PC-3 (cell line): Measurements from ENCODE around the gene SLC41A3. TPM values are rescaled to one million over a fixed set of nuclear protein-coding genes. Genes with fewer than 3 reads are reported as not detected.
A peak's percentile ranks its signal among the peaks of the same experiment; 100 is the strongest.

Source experiments
- ATAC-seq: fragments of 200-7000 bp; cut with Tn5 transposase; 2 replicates; pipeline ENCODE4 v1.9.1; 2020; ENCODE audit warnings: mild to moderate bottlenecking, moderate library complexity
- BruUV-seq: library from RNA; stranded (reverse); fragments of 400-500 nt; replicated peaks from 2 replicates; lab custom pipeline; 2021; lab: Mats Ljungman, UMichigan
- CTCF ChIA-PET: fragments of 300-600 bp; sonication (Branson Sonifier 250); formaldehyde crosslinking; loops from one replicate; lab custom pipeline; 2022; ENCODE audit warnings: antibody characterized with exemption; lab: Charles Lee
- POLR2A ChIA-PET: fragments of 300-600 bp; sonication (Branson Sonifier 250); formaldehyde crosslinking; loops from one replicate; lab custom pipeline; 2022; ENCODE audit warnings: antibody characterized with exemption; ENCODE audit not compliant: unreplicated experiment; lab: Charles Lee
- DNase-seq: peaks from one replicate; pipeline ENCODE4 v3.0.0-alpha.2; 2015
- H2AFZ ChIP-seq: fragments of 300-600 bp; sonication (generic); 2 replicates; pipeline ENCODE4 v1.6.0; 2016; ENCODE audit warnings: antibody characterized with exemption, low read length
- H3F3A ChIP-seq: fragments of 300-600 bp; sonication (generic); one replicate; pipeline ENCODE4 v1.6.0; 2017; ENCODE audit warnings: antibody characterized with exemption, low read length, control low read depth, mild to moderate bottlenecking; ENCODE audit not compliant: unreplicated experiment
- H3K27ac ChIP-seq: fragments of 300-600 bp; sonication (generic); 2 replicates; pipeline ENCODE4 v1.5.1; 2016; ENCODE audit warnings: mild to moderate bottlenecking, low read length
- H3K27me3 ChIP-seq: fragments of 300-600 bp; sonication (generic); 2 replicates; pipeline ENCODE4 v1.6.1; 2016; ENCODE audit warnings: low read length, mixed read lengths
- H3K36me3 ChIP-seq: fragments of 300-600 bp; sonication (generic); 2 replicates; pipeline ENCODE4 v1.6.1; 2016; ENCODE audit warnings: low read depth, mixed run types, low read length, mixed read lengths
- H3K4me1 ChIP-seq: fragments of 300-600 bp; sonication (generic); 2 replicates; pipeline ENCODE4 v1.5.1; 2016; ENCODE audit warnings: low read length; ENCODE audit not compliant: insufficient read depth
- H3K4me2 ChIP-seq: fragments of 300-600 bp; sonication (generic); 2 replicates; pipeline ENCODE4 v1.6.0; 2016; ENCODE audit warnings: low read length
- H3K4me3 ChIP-seq: fragments of 300-600 bp; sonication (generic); 2 replicates; pipeline ENCODE4 v1.5.1; 2016; ENCODE audit warnings: mild to moderate bottlenecking, low read length, mixed read lengths
- H3K79me2 ChIP-seq: fragments of 300-600 bp; sonication (generic); 2 replicates; pipeline ENCODE4 v1.6.1; 2017; ENCODE audit warnings: low read length, mixed read lengths
- H3K9ac ChIP-seq: fragments of 300-600 bp; sonication (generic); 2 replicates; pipeline ENCODE4 v1.6.0; 2016; ENCODE audit warnings: mild to moderate bottlenecking, low read length
- H3K9me2 ChIP-seq: fragments of 300-600 bp; sonication (generic); replicated peaks from 2 replicates; pipeline ENCODE4 v1.6.1; 2016; ENCODE audit warnings: mixed run types, low read length, mixed read lengths
- H3K9me3 ChIP-seq: fragments of 300-600 bp; sonication (generic); 2 replicates; pipeline ENCODE4 v1.6.1; 2016; ENCODE audit warnings: low read length, mixed read lengths
- H4K20me1 ChIP-seq: fragments of 300-600 bp; sonication (generic); 2 replicates; pipeline ENCODE4 v1.6.1; 2016; ENCODE audit warnings: low read length, mixed read lengths
- EZH2 ChIP-seq: fragments of 300-600 bp; sonication (generic); IDR thresholded peaks from one replicate; pipeline ENCODE4 v1.6.1; 2017; ENCODE audit warnings: antibody characterized with exemption, mild to moderate bottlenecking, low read length; ENCODE audit not compliant: unreplicated experiment
- EZH2phosphoT487 ChIP-seq: fragments of 300-600 bp; sonication (generic); IDR thresholded peaks from 2 replicates; pipeline ENCODE4 v1.6.1; 2018; ENCODE audit warnings: mild to moderate bottlenecking, antibody characterized with exemption, low read length, borderline replicate concordance
- intact Hi-C: fragments of 100-400 bp; cut with micrococcal nuclease; formaldehyde crosslinking; loops from 2 replicates; pipeline ENCODE4 v1.9.0; 2023
- total RNA-seq: library from RNA; depleted of rRNA; stranded (reverse); fragments of >200 nt; gene quantifications from 2 replicates; pipeline ENCODE4 v1.2.3, GENCODE V29; 2014
- TF ChIP-seq, protein P1 (sequence below): fragments of 300-600 bp; sonication (generic); conservative IDR thresholded peaks from 2 replicates; pipeline ENCODE4 v1.5.1; 2017; ENCODE audit warnings: antibody characterized with exemption, low read depth, mild to moderate bottlenecking, low read length

SLC41A3 gene
- total RNA-seq, 1 experiment from 2014 or later: 29.8 TPM

GRCh38 chr3:126036056-126036549, 47.8 kb downstream of the SLC41A3 start:
- H3F3A ChIP-seq: no peaks in the 10 kb centered on the region
- H3K9me3 ChIP-seq: no peaks in the 10 kb centered on the region
- H3K27me3 ChIP-seq: no peaks in the 10 kb centered on the region
- no peaks in the 10 kb centered on the region for H3K4me1 ChIP-seq
- no peaks in the 10 kb centered on the region for H3K36me3 ChIP-seq
- TF ChIP-seq EZH2 (no peak), EZH2phosphoT487 (no peak)
- TF ChIP-seq, protein P1, sequence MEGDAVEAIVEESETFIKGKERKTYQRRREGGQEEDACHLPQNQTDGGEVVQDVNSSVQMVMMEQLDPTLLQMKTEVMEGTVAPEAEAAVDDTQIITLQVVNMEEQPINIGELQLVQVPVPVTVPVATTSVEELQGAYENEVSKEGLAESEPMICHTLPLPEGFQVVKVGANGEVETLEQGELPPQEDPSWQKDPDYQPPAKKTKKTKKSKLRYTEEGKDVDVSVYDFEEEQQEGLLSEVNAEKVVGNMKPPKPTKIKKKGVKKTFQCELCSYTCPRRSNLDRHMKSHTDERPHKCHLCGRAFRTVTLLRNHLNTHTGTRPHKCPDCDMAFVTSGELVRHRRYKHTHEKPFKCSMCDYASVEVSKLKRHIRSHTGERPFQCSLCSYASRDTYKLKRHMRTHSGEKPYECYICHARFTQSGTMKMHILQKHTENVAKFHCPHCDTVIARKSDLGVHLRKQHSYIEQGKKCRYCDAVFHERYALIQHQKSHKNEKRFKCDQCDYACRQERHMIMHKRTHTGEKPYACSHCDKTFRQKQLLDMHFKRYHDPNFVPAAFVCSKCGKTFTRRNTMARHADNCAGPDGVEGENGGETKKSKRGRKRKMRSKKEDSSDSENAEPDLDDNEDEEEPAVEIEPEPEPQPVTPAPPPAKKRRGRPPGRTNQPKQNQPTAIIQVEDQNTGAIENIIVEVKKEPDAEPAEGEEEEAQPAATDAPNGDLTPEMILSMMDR: no peak
- intact Hi-C loops: no loop called here
- ATAC-seq: no peak
- no TSS peak for BruUV-seq
- CTCF ChIA-PET: no interaction called here
- no peaks in the 10 kb centered on the region for H3K9me2 ChIP-seq
- no peaks in the 10 kb centered on the region for H3K79me2 ChIP-seq
- no peak for DNase-seq
- H3K27ac ChIP-seq: no peak overlapping the region
- H3K4me2 ChIP-seq: no peak overlapping the region
- POLR2A ChIA-PET: no interaction called here
- no peak overlapping the region for H3K9ac ChIP-seq
- H2AFZ ChIP-seq: no peak overlapping the region
- no peaks in the 10 kb centered on the region for H4K20me1 ChIP-seq
- no peak overlapping the region for H3K4me3 ChIP-seq

GRCh38 chr3:126035362-126036050, 48.4 kb downstream of the SLC41A3 start:
- no peaks in the 10 kb centered on the region for H3K4me1 ChIP-seq
- H4K20me1 ChIP-seq: no peaks in the 10 kb centered on the region
- no peak overlapping the region for H2AFZ ChIP-seq
- H3K27me3 ChIP-seq: no peaks in the 10 kb centered on the region
- no peak overlapping the region for H3K4me3 ChIP-seq
- TF ChIP-seq, protein P1: no peak
- no peak for TF ChIP-seq EZH2phosphoT487
- TF ChIP-seq EZH2: no peak
- no peak overlapping the region for H3K4me2 ChIP-seq
- H3K79me2 ChIP-seq: no peaks in the 10 kb centered on the region
- no peak for DNase-seq
- no peaks in the 10 kb centered on the region for H3K9me2 ChIP-seq
- no peak for ATAC-seq
- BruUV-seq: no TSS peak
- H3F3A ChIP-seq: no peaks in the 10 kb centered on the region
- intact Hi-C loops: no loop called here
- CTCF ChIA-PET: no interaction called here
- no peaks in the 10 kb centered on the region for H3K36me3 ChIP-seq
- no peak overlapping the region for H3K27ac ChIP-seq
- POLR2A ChIA-PET: no interaction called here
- H3K9me3 ChIP-seq: no peaks in the 10 kb centered on the region
- H3K9ac ChIP-seq: no peak overlapping the region

- Histone ChIP-seq H3K27me3 (no peaks in the 10 kb centered on the region), H3K79me2 (no peaks in the 10 kb centered on the region), H3K9me2 (no peaks in the 10 kb centered on the region), H3K4me3 (no peak overlapping the region), H3F3A (no peaks in the 10 kb centered on the region), H2AFZ (no peak overlapping the region), H4K20me1 (no peaks in the 10 kb centered on the region), H3K36me3 (no peaks in the 10 kb centered on the region), H3K9me3 (no peaks in the 10 kb centered on the region), H3K4me2 (no peak overlapping the region), H3K4me1 (no peaks in the 10 kb centered on the region), H3K9ac (no peak overlapping the region), H3K27ac (no peak overlapping the region)
- POLR2A ChIA-PET: no interaction called here
- CTCF ChIA-PET: no interaction called here
- peak; percentile 55 for ATAC-seq
- no TSS peak for BruUV-seq
- DNase-seq: peak; percentile 2
- intact Hi-C loops: no loop called here
- TF ChIP-seq, protein P1: no peak
- TF ChIP-seq EZH2: no peak
- TF ChIP-seq EZH2phosphoT487: no peak
These were observed 49.2 kb downstream of the SLC41A3 start for GRCh38 chr3:126034481-126035361.
